OCI-LY3 (cell line): ENCODE measurements around the gene IL11RA.

Experiments used
- H2AFZ ChIP-seq: fragments of 200-600, 300-600 bp; shearing (Covaris generic); 2 replicates; pipeline ENCODE4 v1.6.0; 2014; ENCODE audit warnings: antibody characterized with exemption, low read depth, low read length
- H3K27ac ChIP-seq: fragments of 200-600, 300-600 bp; sonication (generic); 2 replicates; pipeline ENCODE4 v1.5.1; 2014; ENCODE audit warnings: mild to moderate bottlenecking, low read length, moderate library complexity, mixed read lengths
- H3K27me3 ChIP-seq: fragments of 200-600, 300-600 bp; sonication (generic); 2 replicates; pipeline ENCODE4 v1.6.1; 2014; ENCODE audit warnings: low read depth, low read length, mixed read lengths
- H3K36me3 ChIP-seq: fragments of 200-600, 300-600 bp; sonication (generic); replicated peaks from 2 replicates; pipeline ENCODE3; 2014; ENCODE audit warnings: low read depth, low read length, mixed read lengths
- H3K4me1 ChIP-seq: fragments of 300-600, 200-600 bp; sonication (generic); 2 replicates; pipeline ENCODE4 v1.6.1; 2014; ENCODE audit warnings: low read length, mixed read lengths
- H3K4me2 ChIP-seq: fragments of 200-600, 300-600 bp; sonication (generic); 2 replicates; pipeline ENCODE4 v1.6.1; 2014; ENCODE audit warnings: low read length, mixed read lengths
- H3K4me3 ChIP-seq: fragments of 300-600, 200-600 bp; sonication (generic); 2 replicates; pipeline ENCODE4 v1.5.1; 2014; ENCODE audit warnings: antibody characterized with exemption, mild to moderate bottlenecking, low read length, moderate library complexity
- H3K79me2 ChIP-seq: fragments of 300-600, 200-600 bp; shearing (Covaris generic); 2 replicates; pipeline ENCODE4 v1.6.1; 2014; ENCODE audit warnings: mild to moderate bottlenecking, low read length, mixed read lengths
- H3K9ac ChIP-seq: fragments of 300-600, 200-600 bp; shearing (Covaris generic); 2 replicates; pipeline ENCODE4 v1.6.0; 2014; ENCODE audit warnings: mild to moderate bottlenecking, low read length, moderate library complexity
- H3K9me3 ChIP-seq: fragments of 200-600, 300-600 bp; shearing (Covaris generic); 2 replicates; pipeline ENCODE4 v1.6.1; 2014; ENCODE audit warnings: low read length, mixed read lengths; ENCODE audit not compliant: insufficient read depth
- H4K20me1 ChIP-seq: fragments of 200-600, 300-600 bp; sonication (generic); 2 replicates; pipeline ENCODE4 v1.6.1; 2016; ENCODE audit warnings: low read length, mixed read lengths; ENCODE audit not compliant: insufficient read depth
- CTCF ChIP-seq: fragments of 200-600, 300-600 bp; sonication (generic); IDR thresholded peaks from 2 replicates; pipeline ENCODE4 v1.5.1; 2014; ENCODE audit warnings: antibody characterized with exemption, low read length, low read depth
- EZH2phosphoT487 ChIP-seq: fragments of 200-600 bp; shearing (Covaris generic); IDR thresholded peaks from 2 replicates; pipeline ENCODE4 v1.6.1; 2018; ENCODE audit warnings: antibody characterized with exemption, mixed run types, low read depth

Gene IL11RA

GRCh38 chr9:34642679-34643078 is 9.3 kb upstream of the IL11RA start:
- TF ChIP-seq CTCF (no peak), EZH2phosphoT487 (no peak)
- no peak overlapping the region for H3K4me2 ChIP-seq
- H3K27ac ChIP-seq, result no peak overlapping the region
- peaks cover 18% of the 10 kb centered on the region for H3K4me1 ChIP-seq
- H3K4me3 ChIP-seq, result no peak overlapping the region
- peaks cover 1% of the 10 kb centered on the region; the same call in 1 of the 2 replicates for H4K20me1 ChIP-seq
- no peaks in the 10 kb centered on the region for H3K9me3 ChIP-seq
- no peak overlapping the region for H2AFZ ChIP-seq
- H3K79me2 ChIP-seq, result peaks cover 10% of the 10 kb centered on the region
- peaks cover under 1% of the 10 kb centered on the region for H3K36me3 ChIP-seq
- H3K27me3 ChIP-seq, result no peaks in the 10 kb centered on the region
- no peak overlapping the region for H3K9ac ChIP-seq

- H3K27me3 ChIP-seq, result no peaks in the 10 kb centered on the region
- no peak overlapping the region for H3K9ac ChIP-seq
- no peak overlapping the region for H3K4me2 ChIP-seq
- H2AFZ ChIP-seq, result no peak overlapping the region
- H3K27ac ChIP-seq, result no peak overlapping the region
- H3K4me3 ChIP-seq, result no peak overlapping the region
- H3K9me3 ChIP-seq, result no peaks in the 10 kb centered on the region
- peaks cover 17% of the 10 kb centered on the region for H3K36me3 ChIP-seq
- peaks cover 3% of the 10 kb centered on the region; the same call in 1 of the 2 replicates for H4K20me1 ChIP-seq
- H3K79me2 ChIP-seq, result peaks cover 13% of the 10 kb centered on the region
- peaks cover 13% of the 10 kb centered on the region for H3K4me1 ChIP-seq
- TF ChIP-seq CTCF (no peak), EZH2phosphoT487 (no peak)
Measured at GRCh38 chr9:34644766-34645314, 7.1 kb upstream of the IL11RA start.

GRCh38 chr9:34646211-34647083 is 5.5 kb upstream of the IL11RA start, which contains the start of gene GALT:
Gene GALT (plus strand): TSS chr9:34646675. CDS start chr9:34646705, 30 bp downstream.
- H3K4me2 ChIP-seq, result peak within 1 kb of the TSS; percentile 89
- H3K36me3 ChIP-seq, result peaks cover 19% of the 10 kb centered on the region
- H3K4me1 ChIP-seq, result peaks cover 13% of the 10 kb centered on the region
- H4K20me1 ChIP-seq, result peaks cover 3% of the 10 kb centered on the region; the same call in 1 of the 2 replicates
- H3K27ac ChIP-seq, result peak within 1 kb of the TSS; percentile 49
- H3K4me3 ChIP-seq, result peak within 1 kb of the TSS; percentile 96
- no peaks in the 10 kb centered on the region for H3K27me3 ChIP-seq
- TF ChIP-seq CTCF (peak; percentile 62), EZH2phosphoT487 (no peak)
- H3K9me3 ChIP-seq, result no peaks in the 10 kb centered on the region
- peak within 1 kb of the TSS; percentile 92 for H3K9ac ChIP-seq
- H2AFZ ChIP-seq, result peak within 1 kb of the TSS; percentile 96
- H3K79me2 ChIP-seq, result peaks cover 13% of the 10 kb centered on the region

GRCh38 chr9:34647084-34647403 is 4.9 kb upstream of the IL11RA start:
- H3K9ac ChIP-seq, result peak overlapping the region; percentile 92
- peak overlapping the region; percentile 49; the same call in 1 of the 2 replicates for H3K27ac ChIP-seq
- no peak overlapping the region for H2AFZ ChIP-seq
- TF ChIP-seq EZH2phosphoT487 (no peak), CTCF (no peak)
- H3K27me3 ChIP-seq, result no peaks in the 10 kb centered on the region
- peak overlapping the region; percentile 89 for H3K4me2 ChIP-seq
- H3K4me3 ChIP-seq, result peak overlapping the region; percentile 96
- H3K9me3 ChIP-seq, result no peaks in the 10 kb centered on the region
- H3K79me2 ChIP-seq, result peaks cover 13% of the 10 kb centered on the region
- H4K20me1 ChIP-seq, result peaks cover 3% of the 10 kb centered on the region; the same call in 1 of the 2 replicates
- peaks cover 19% of the 10 kb centered on the region for H3K36me3 ChIP-seq
- H3K4me1 ChIP-seq, result peaks cover 13% of the 10 kb centered on the region
